Measurements from ENCODE around the gene DRD1. TPM values are rescaled to one million over a fixed set of nuclear protein-coding genes. Genes with fewer than 3 reads are reported as not detected.
"Not testable (repeated sequence)": the region's sequence is repeated elsewhere in the genome, so short reads cannot be mapped to it uniquely, and the experiment has no call there.

DRD1 gene
- total RNA-seq, 3 donors from 2014 or later = 0.09 TPM; not detected in 2

DNA sequence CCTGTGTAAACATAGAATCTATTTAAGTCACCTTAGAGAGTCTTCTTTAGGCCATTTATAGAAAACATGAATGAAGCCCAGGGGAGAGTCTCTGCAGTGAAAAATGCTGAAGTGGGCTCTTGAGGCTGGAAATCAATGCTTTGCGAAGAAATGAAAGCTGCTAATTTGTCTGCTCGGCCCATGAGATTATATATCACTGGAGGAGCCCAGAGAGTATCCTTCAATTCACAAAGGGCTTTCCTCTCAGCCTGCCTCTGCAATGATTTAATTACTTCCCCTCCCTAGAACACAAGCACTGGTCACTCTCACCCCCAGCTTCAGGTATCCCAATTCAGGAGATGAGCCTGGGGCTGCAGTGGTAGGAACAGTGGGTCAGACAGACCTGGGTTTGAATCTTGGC, 8.2 kb upstream of the DRD1 start:
- H3K4me3 ChIP-seq = no peak overlapping the region
- intact Hi-C loops (cut with DNase I, micrococcal nuclease) = no loop called here
- no peak for DNase-seq
- H3K9me3 ChIP-seq = no peaks in the 10 kb centered on the region
- no peaks in the 10 kb centered on the region for H3K36me3 ChIP-seq (ENCODE audit: low read depth)
- TF ChIP-seq, protein P1, sequence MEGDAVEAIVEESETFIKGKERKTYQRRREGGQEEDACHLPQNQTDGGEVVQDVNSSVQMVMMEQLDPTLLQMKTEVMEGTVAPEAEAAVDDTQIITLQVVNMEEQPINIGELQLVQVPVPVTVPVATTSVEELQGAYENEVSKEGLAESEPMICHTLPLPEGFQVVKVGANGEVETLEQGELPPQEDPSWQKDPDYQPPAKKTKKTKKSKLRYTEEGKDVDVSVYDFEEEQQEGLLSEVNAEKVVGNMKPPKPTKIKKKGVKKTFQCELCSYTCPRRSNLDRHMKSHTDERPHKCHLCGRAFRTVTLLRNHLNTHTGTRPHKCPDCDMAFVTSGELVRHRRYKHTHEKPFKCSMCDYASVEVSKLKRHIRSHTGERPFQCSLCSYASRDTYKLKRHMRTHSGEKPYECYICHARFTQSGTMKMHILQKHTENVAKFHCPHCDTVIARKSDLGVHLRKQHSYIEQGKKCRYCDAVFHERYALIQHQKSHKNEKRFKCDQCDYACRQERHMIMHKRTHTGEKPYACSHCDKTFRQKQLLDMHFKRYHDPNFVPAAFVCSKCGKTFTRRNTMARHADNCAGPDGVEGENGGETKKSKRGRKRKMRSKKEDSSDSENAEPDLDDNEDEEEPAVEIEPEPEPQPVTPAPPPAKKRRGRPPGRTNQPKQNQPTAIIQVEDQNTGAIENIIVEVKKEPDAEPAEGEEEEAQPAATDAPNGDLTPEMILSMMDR (IDR thresholded peaks at IDR 0.05) = no peak
- no peaks in the 10 kb centered on the region for H3K4me1 ChIP-seq (ENCODE audit: low read depth)
- no peak for ATAC-seq

DNA sequence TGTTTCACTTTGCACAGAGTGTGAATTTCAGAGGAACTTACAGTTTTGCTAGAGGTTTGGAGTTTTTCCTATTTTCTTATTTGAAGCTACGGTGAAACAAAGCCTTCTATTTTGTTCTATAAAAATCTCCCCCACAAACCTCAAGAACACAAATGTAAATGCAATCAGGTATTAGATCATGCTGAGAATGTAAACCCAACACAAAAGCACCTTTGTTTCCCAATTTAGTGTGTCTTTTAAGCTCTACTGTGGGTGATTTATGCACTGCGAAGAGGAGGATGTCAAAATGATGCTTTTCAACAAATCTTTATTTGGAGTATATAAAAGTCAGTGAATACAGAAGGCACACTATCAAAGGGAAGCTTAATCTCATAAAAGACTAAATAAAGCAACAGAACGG, 4.3 kb upstream of the DRD1 start:
- no peaks in the 10 kb centered on the region for H3K9me3 ChIP-seq
- ATAC-seq (no peak), DNase-seq (no peak)
- no peaks in the 10 kb centered on the region for H3K4me1 ChIP-seq (ENCODE audit: low read depth)
- TF ChIP-seq, protein P1 (IDR thresholded peaks at IDR 0.05) = no peak
- intact Hi-C loops (cut with DNase I, micrococcal nuclease) = loop anchor here (10.0 kb wide), 1 partner anchor 493 kb away; no protein-coding TSS in a partner anchor
- no peaks in the 10 kb centered on the region for H3K36me3 ChIP-seq (ENCODE audit: low read depth)
- no peak overlapping the region for H3K4me3 ChIP-seq

DNA sequence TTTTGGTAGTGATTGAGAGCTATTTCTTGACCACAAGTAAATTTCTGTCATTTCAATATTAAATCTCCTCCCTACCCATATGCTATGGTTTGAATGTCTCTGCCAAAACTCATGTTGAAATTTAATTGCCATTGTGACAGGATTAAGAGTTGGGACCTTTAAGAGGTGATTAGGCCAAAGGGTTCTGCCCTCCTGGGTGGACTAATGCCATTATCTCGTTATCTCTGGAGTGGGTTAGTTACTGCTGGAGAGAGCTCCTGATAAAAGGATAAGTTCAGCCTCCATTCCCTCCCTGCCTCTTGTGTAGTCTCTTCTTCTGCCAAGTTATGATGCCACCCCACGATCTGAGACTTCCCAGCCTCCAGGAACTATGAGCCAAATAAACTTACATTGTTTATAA, 3.6 kb upstream of the DRD1 start:
- ATAC-seq (no peak), DNase-seq (no peak)
- intact Hi-C loops (cut with DNase I, micrococcal nuclease) = loop anchor here (10.0 kb wide), 1 partner anchor 493 kb away; no protein-coding TSS in a partner anchor
- H3K4me1 ChIP-seq (ENCODE audit: low read depth) = no peaks in the 10 kb centered on the region
- no peak overlapping the region for H3K4me3 ChIP-seq
- no peaks in the 10 kb centered on the region for H3K36me3 ChIP-seq (ENCODE audit: low read depth)
- TF ChIP-seq, protein P1 (IDR thresholded peaks at IDR 0.05) = no peak
- H3K9me3 ChIP-seq = no peaks in the 10 kb centered on the region

DNA sequence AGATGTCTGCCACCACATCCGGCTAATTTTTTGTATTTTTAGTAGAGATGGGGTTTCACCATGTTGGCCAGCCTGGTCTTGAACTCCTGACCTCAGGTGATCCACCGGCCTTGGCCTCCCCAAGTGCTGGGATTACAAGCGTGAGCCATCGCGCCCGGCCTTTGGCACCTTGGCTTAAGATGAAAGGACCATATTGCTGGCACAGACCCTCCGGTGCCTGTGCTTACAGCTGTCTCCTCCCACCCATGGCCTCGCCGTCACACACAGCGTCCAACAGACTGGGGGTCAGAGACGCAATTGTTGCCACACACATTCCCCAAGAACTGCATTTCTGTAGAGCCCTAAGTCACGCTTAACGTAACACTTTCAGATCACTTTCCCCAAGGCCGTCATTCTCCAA, 2.4 kb upstream of the DRD1 start:
- not testable (repeated sequence) for H3K4me1 ChIP-seq (ENCODE audit: low read depth); ATAC-seq; DNase-seq; H3K36me3 ChIP-seq (ENCODE audit: low read depth); H3K9me3 ChIP-seq; H3K4me3 ChIP-seq
- intact Hi-C loops (cut with DNase I, micrococcal nuclease) = loop anchor here (10.0 kb wide), 1 partner anchor 492 kb away; no protein-coding TSS in a partner anchor

DNA sequence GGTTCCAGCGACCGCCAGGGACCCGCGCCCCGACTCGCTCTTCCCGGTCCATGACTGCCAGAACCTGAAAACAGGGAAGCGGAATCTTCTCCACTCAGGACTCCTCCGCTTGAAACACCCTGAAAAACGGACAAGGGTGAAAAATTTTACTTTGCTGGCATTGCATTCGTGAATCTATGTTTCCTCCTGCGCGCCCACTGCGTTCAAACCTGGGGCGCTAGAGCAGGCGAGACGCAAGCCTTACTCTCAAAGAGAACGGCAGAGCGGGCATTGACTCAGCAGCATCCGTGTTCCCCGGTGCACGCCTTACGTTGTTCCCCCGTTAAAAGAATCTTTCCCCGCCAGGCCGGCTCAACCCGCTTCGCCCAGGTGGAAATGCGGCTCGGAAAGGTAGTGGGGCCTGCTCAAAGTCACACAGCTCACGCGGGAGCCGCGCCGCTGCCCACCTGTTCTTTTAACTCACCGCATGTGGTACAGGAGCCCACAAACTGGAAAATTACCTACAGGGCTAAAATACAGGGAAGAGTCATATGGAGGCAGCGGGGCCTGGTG, 999 bp upstream of the DRD1 start:
- no peak for DNase-seq
- no peaks in the 10 kb centered on the region for H3K9me3 ChIP-seq
- no peaks in the 10 kb centered on the region for H3K36me3 ChIP-seq (ENCODE audit: low read depth)
- H3K4me1 ChIP-seq (ENCODE audit: low read depth) = no peaks in the 10 kb centered on the region
- TF ChIP-seq, protein P1 (IDR thresholded peaks at IDR 0.05) = peak; percentile 0
- intact Hi-C loops (cut with DNase I, micrococcal nuclease) = loop anchor here (10.0 kb wide), 1 partner anchor 490 kb away; no protein-coding TSS in a partner anchor
- no peak overlapping the region for H3K4me3 ChIP-seq
- no peak for ATAC-seq

DNA sequence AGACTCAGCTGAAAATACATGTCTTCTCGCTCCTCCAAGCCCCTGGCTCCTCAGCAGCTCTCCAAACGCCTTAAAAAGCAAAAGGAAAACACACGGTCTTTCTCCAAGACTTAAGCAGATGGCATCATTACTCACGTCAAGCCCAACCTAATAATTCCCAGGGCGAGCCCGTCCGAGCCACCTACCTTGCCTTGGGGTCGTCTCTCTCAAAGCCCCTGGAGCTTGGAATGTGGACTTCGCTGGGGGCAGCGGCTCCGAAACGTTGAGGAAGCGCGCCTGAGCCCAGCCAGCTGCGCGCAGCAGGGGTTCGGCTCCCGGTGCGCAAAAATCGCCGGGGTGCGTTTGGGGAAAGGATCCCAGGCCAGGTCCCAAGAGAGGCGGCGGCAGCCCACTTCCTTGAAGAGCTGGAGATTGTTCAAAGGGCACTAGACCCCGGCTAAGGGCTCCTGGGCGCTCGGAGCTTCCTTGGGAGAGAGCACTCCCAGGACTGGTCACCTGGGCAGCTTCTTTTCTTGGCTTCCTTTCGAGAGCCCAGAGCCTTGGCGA, 395 bp downstream of the DRD1 start:
- intact Hi-C loops (cut with DNase I, micrococcal nuclease) = loop anchor here (10.0 kb wide), 1 partner anchor 489 kb away; no protein-coding TSS in a partner anchor
- Histone ChIP-seq H3K4me1 (ENCODE audit: low read depth) (no peaks in the 10 kb centered on the region), H3K36me3 (ENCODE audit: low read depth) (no peaks in the 10 kb centered on the region), H3K4me3 (no peak overlapping the region), H3K9me3 (no peaks in the 10 kb centered on the region)
- TF ChIP-seq, protein P1 (IDR thresholded peaks at IDR 0.05) = no peak
- ATAC-seq (no peak), DNase-seq (no peak)

Data from mucosa of descending colon (tissue), 3 donors.